Astrocyte of the hippocampus (primary cell): ENCODE data around the gene MGLL.

Experiments
- DNase-seq: peaks from one replicate; pipeline ENCODE4 v3.0.0; 2011; ENCODE audit warnings: low read depth, low spot score

The MGLL gene

DNA sequence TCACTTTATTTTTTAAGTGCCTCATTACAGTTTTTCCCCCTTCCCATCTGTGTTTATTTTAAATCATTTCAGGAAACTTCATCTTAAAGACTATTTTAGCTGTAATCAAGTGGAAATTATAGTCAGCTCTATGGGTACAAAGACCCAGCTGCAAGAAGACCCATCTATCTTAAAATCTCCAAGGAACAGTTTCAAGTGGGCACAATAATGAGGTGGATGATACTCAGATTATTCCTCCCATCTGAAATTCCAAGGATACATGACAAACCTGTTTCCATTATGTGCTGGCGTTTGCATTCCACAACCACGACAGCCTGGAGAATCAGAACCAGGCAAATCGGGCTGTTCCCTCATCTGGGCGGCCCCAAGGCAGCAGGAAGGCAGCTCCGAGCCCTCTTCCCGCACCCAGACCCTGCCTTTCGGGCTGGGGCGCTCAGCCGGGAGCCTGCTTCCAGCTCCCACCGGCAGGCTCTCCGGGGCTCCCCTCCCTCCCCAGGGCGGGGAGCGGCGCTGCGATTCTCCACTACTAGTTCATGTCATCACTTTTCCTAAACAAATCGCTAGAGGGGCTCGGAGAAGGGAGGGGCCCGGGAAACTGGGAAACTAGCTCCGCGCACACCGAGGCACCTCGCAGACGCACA, at the start of gene MGLL:
TSS of gene MGLL (minus strand) at position 475 of the 641 bp plus-strand sequence. CDS start at position 278, 197 bp downstream.
- DNase-seq, result peak; percentile 52

- DNase-seq, result no peak
These were observed 47.8 kb upstream of the MGLL start for GRCh38 chr3:127870156-127870555.

DNA sequence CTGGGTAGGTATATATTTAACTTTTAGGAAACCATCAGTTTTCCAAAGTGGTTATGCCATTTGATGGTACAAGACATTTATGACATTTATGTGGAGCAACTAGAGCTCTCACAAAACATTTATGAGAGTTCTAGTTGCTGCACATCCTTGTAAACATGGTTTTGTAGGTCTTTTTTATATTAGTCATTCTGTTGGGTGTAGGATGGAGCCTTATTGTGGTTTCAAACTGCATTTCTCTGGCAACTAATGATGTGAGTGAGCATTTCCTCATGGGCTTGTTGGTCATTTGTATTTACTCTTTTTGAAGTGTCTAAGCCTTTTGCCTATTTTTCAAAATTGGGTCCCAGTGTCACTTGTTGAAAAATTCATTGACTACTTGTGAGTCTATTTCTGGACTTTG, 45.7 kb upstream of the MGLL start:
- DNase-seq, result peak; percentile 58

GRCh38 chr3:127867412-127867811, 45.1 kb upstream of the MGLL start:
- no peak for DNase-seq

- DNase-seq, result peak; percentile 65
These were observed 43.6 kb upstream of the MGLL start for GRCh38 chr3:127865941-127866340.

- no peak for DNase-seq
These were observed 37.9 kb upstream of the MGLL start for GRCh38 chr3:127860211-127860696.

GRCh38 chr3:127859730-127860129, 37.4 kb upstream of the MGLL start:
- no peak for DNase-seq

GRCh38 chr3:127858937-127859336, 36.6 kb upstream of the MGLL start:
- DNase-seq, result no peak

- no peak for DNase-seq
These were observed 36.2 kb upstream of the MGLL start for GRCh38 chr3:127858521-127858920.

- DNase-seq, result no peak
These were observed 35.0 kb upstream of the MGLL start for GRCh38 chr3:127857333-127857732.

- no peak for DNase-seq
These were observed 34.5 kb upstream of the MGLL start for GRCh38 chr3:127856801-127857200.

GRCh38 chr3:127855246-127855645, 32.9 kb upstream of the MGLL start:
- no peak for DNase-seq

GRCh38 chr3:127853681-127854080, 31.4 kb upstream of the MGLL start:
- DNase-seq, result no peak

GRCh38 chr3:127851899-127852298, 29.6 kb upstream of the MGLL start:
- no peak for DNase-seq

GRCh38 chr3:127849368-127849767, 27.1 kb upstream of the MGLL start:
- DNase-seq, result no peak

GRCh38 chr3:127848131-127849129, 26.1 kb upstream of the MGLL start:
- peak; percentile 13 for DNase-seq

GRCh38 chr3:127847236-127847720, 25.0 kb upstream of the MGLL start:
- no peak for DNase-seq

GRCh38 chr3:127846576-127846975, 24.3 kb upstream of the MGLL start:
- no peak for DNase-seq

GRCh38 chr3:127844326-127844942, 22.1 kb upstream of the MGLL start:
- DNase-seq, result no peak

DNA sequence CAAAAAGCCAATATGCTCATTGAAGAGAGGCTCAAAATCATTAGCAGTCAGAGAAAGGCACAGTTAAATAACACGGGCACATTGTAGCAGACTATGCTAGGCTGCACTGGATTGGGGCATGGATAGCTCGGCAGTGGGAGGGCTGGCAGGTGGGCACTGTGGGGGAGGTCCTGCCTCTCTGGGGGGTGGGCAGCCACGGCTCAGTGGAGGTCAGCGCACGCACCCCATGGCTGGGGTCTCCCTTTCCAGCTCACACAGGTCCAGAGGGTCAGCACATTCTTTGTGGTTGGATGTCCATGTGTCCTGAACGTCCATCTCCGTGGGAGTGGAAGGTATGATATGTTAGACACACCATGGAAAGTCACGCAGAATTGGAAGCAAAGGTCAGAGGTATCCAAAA, 18.4 kb upstream of the MGLL start:
- no peak for DNase-seq

GRCh38 chr3:127839099-127839498, 16.8 kb upstream of the MGLL start:
- no peak for DNase-seq
